ENCODE measurements around the gene MYO5B. TPM values are rescaled to one million over a fixed set of nuclear protein-coding genes. Genes with fewer than 3 reads are reported as not detected.

Gene MYO5B
- total RNA-seq, 5 donors from 2014 or later (not counting 1 experiment from before 2014, with no cell fraction given) = 0.09 to 0.72 (median 0.50) TPM; not detected in 2

DNA sequence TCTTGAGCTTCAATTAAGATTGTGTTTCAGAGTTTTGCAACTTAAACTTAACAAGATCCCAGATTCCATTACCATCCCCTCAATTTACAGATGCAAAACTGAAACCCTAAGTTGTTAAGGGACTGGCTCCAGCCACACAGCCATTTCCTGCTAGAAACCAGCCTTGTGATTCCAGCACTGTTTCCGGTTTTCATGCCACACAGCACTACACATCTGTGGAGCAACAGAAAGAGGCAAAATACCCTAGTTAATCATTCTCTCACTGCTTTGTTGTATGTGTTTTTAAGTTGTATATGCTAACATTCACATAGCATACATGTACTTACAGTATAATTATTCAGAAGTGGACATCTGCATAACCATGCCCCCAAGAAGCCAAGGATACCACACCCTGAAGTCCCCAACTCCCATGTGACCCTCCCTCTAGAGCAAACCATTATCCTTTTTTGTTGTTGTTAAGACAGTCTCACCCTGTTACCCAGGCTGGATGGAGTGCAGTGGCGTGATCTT, 87.4 kb downstream of the MYO5B start:
- Mint-ChIP-seq H3K4me3 (no peak overlapping the region), H3K4me1 (no peaks in the 10 kb centered on the region), H3K27ac (no peak overlapping the region), H3K36me3 (no peaks in the 10 kb centered on the region), H3K27me3 (peaks cover 17 to 37% of the 10 kb centered on the region in 2 donors), H3K9me3 (no peaks in the 10 kb centered on the region)
- ATAC-seq (replicated peaks in 1 of 4) = no peak
- no CpG with 5 or more reads among the region's 2 CpGs for WGBS (ENCODE audit: insufficient coverage)
- Histone ChIP-seq H3K4me1 (ENCODE audit: control insufficient read depth in 1 of 2, extremely low read depth in 1 of 2, insufficient read depth in 2 of 2, low read length in 2 of 2) (no peaks in the 10 kb centered on the region), H3K9me3 (no peaks in the 10 kb centered on the region), H3K36me3 (ENCODE audit: control insufficient read depth in 2 of 2, extremely low read depth in 1 of 2, insufficient read depth in 1 of 2, low read length in 1 of 2) (no peaks in the 10 kb centered on the region), H3K4me3 (ENCODE audit: control insufficient read depth in 1 of 2, extremely low read depth in 1 of 2, low read length in 1 of 2) (no peak overlapping the region), H3K27me3 (replicated peaks in 1 of 2; ENCODE audit: control insufficient read depth in 2 of 2, extremely low read depth in 1 of 2, insufficient read depth in 2 of 2, low read length in 1 of 2) (peaks cover 2 to 23% of the 10 kb centered on the region in 2 experiments), H3K27ac (ENCODE audit: low read length) (no peak overlapping the region)
- POLR2A ChIA-PET = no interaction called here
- CTCF ChIA-PET = no interaction called here
- no peak for DNase-seq

DNA sequence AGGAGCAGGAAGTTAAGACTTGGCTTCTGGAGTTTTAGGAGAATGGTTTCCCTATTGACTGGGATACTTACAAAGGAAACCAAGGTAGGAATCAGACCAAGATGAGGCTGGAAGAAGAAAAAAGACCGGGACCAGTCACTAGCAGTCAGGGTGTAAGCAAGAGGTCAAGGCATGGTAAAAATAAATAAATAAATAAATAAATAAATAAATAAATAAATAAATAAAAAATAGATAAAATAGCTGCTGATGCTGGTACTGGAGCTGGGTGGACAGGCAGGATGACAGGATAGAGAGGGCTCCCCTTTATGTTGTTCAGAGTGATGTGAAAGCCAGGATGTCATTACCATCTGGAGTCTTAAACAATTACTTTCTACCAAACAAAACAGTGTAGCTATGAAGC, 89.9 kb downstream of the MYO5B start:
- no peaks in the 10 kb centered on the region for H3K4me1 Mint-ChIP-seq
- H3K36me3 Mint-ChIP-seq = no peaks in the 10 kb centered on the region
- POLR2A ChIA-PET = no interaction called here

DNA sequence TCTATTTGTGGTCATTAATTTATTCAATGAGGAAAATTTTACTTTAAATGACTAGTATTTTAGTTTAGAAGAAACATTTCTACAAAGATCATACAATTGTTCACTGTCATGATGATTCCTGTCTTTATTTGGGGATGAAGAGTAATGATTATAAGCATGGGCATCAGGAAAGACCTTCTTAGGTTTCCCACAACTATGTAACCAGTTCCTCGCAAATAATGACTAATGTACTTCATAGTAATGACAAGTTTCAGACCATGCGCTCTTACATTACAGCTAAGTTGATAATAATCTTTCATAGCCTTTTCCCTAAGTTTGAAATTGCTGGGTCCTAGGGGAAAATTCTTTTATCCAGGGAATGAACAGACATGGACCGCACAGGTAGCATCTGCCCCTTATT, 90.5 kb downstream of the MYO5B start:
- DNase-seq (no peak), ATAC-seq (replicated peaks in 1 of 4) (no peak)
- Histone ChIP-seq H3K4me1 (ENCODE audit: control insufficient read depth in 1 of 2, extremely low read depth in 1 of 2, insufficient read depth in 2 of 2, low read length in 2 of 2) (no peaks in the 10 kb centered on the region), H3K9me3 (no peaks in the 10 kb centered on the region), H3K4me3 (ENCODE audit: control insufficient read depth in 1 of 2, extremely low read depth in 1 of 2, low read length in 1 of 2) (no peak overlapping the region), H3K36me3 (ENCODE audit: control insufficient read depth in 2 of 2, extremely low read depth in 1 of 2, insufficient read depth in 1 of 2, low read length in 1 of 2) (no peaks in the 10 kb centered on the region), H3K27me3 (replicated peaks in 1 of 2; ENCODE audit: control insufficient read depth in 2 of 2, extremely low read depth in 1 of 2, insufficient read depth in 2 of 2, low read length in 1 of 2) (peaks cover 0 to 12% of the 10 kb centered on the region in 2 experiments), H3K27ac (ENCODE audit: low read length) (no peak overlapping the region)
- no CpG with 5 or more reads among the region's 3 CpGs for WGBS (ENCODE audit: insufficient coverage)
- Mint-ChIP-seq H3K4me1 (no peaks in the 10 kb centered on the region), H3K27ac (no peak overlapping the region), H3K4me3 (no peak overlapping the region), H3K9me3 (no peaks in the 10 kb centered on the region), H3K27me3 (peaks cover 18 to 40% of the 10 kb centered on the region in 2 donors), H3K36me3 (no peaks in the 10 kb centered on the region)
- ChIA-PET POLR2A (no interaction called here), CTCF (no interaction called here)

More for the DNA sequence above, 89.9 kb downstream of the MYO5B start:
- no peaks in the 10 kb centered on the region for H3K9me3 Mint-ChIP-seq
- ATAC-seq (replicated peaks in 1 of 4) = no peak
- CTCF ChIA-PET = no interaction called here
- Histone ChIP-seq H3K27me3 (replicated peaks in 1 of 2; ENCODE audit: control insufficient read depth in 2 of 2, extremely low read depth in 1 of 2, insufficient read depth in 2 of 2, low read length in 1 of 2) (peaks cover under 1 to 18% of the 10 kb centered on the region in 2 experiments), H3K27ac (ENCODE audit: low read length) (no peak overlapping the region), H3K36me3 (ENCODE audit: control insufficient read depth in 2 of 2, extremely low read depth in 1 of 2, insufficient read depth in 1 of 2, low read length in 1 of 2) (no peaks in the 10 kb centered on the region), H3K4me3 (ENCODE audit: control insufficient read depth in 1 of 2, extremely low read depth in 1 of 2, low read length in 1 of 2) (no peak overlapping the region), H3K4me1 (ENCODE audit: control insufficient read depth in 1 of 2, extremely low read depth in 1 of 2, insufficient read depth in 2 of 2, low read length in 2 of 2) (no peaks in the 10 kb centered on the region), H3K9me3 (no peaks in the 10 kb centered on the region)
- no CpG with 5 or more reads among the region's 1 CpG for WGBS (ENCODE audit: insufficient coverage)
- H3K27me3 Mint-ChIP-seq = peaks cover 19 to 42% of the 10 kb centered on the region in 2 donors
- H3K27ac Mint-ChIP-seq = no peak overlapping the region
- no peak for DNase-seq
- no peak overlapping the region for H3K4me3 Mint-ChIP-seq

DNA sequence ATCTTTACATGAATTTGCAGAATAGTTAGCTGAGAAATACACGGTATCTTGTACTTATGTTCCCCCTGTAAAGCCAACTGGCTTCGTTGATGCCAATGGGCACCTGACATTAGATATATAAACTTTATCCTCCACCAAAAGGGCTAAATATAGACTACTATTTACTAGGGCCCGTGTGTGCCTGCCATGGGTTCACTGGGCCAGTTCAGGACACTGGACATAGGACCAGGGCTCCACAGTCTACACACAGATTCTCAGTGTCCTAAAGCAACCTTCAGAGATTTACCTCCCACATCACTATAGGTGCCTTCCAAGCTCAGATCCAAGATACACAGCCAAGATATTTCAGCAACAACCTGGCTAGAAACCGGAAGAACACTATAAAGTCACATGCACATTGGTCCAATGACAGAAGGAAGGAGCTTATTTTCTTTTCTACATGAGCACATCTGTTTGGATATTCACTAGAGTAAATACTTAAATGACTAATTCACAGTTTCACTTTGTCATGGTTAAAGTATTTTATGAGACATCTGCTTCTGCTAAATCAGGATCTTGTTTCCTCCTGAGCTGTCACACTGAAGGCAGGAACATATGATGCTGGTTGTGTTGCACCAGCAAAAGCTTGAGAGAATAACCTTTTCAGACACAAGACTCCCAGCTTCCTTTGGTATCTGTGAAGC, 95.1 kb downstream of the MYO5B start:
- DNase-seq (no peak), ATAC-seq (replicated peaks in 1 of 4) (no peak)
- no CpG with 5 or more reads among the region's 4 CpGs for WGBS (ENCODE audit: insufficient coverage)
- Histone ChIP-seq H3K27me3 (replicated peaks in 1 of 2; ENCODE audit: control insufficient read depth in 2 of 2, extremely low read depth in 1 of 2, insufficient read depth in 2 of 2, low read length in 1 of 2) (peaks cover 0 to 9% of the 10 kb centered on the region in 2 experiments), H3K27ac (ENCODE audit: low read length) (no peak overlapping the region), H3K9me3 (no peaks in the 10 kb centered on the region), H3K36me3 (ENCODE audit: control insufficient read depth in 2 of 2, extremely low read depth in 1 of 2, insufficient read depth in 1 of 2, low read length in 1 of 2) (no peaks in the 10 kb centered on the region), H3K4me1 (ENCODE audit: control insufficient read depth in 1 of 2, extremely low read depth in 1 of 2, insufficient read depth in 2 of 2, low read length in 2 of 2) (no peaks in the 10 kb centered on the region), H3K4me3 (ENCODE audit: control insufficient read depth in 1 of 2, extremely low read depth in 1 of 2, low read length in 1 of 2) (no peak overlapping the region)
- no peaks in the 10 kb centered on the region for H3K9me3 Mint-ChIP-seq
- H3K4me1 Mint-ChIP-seq = no peaks in the 10 kb centered on the region
- peaks cover 23 to 44% of the 10 kb centered on the region in 2 donors for H3K27me3 Mint-ChIP-seq
- POLR2A ChIA-PET = no interaction called here
- CTCF ChIA-PET = no interaction called here
- H3K27ac Mint-ChIP-seq = no peak overlapping the region
- no peaks in the 10 kb centered on the region for H3K36me3 Mint-ChIP-seq
- H3K4me3 Mint-ChIP-seq = no peak overlapping the region

DNA sequence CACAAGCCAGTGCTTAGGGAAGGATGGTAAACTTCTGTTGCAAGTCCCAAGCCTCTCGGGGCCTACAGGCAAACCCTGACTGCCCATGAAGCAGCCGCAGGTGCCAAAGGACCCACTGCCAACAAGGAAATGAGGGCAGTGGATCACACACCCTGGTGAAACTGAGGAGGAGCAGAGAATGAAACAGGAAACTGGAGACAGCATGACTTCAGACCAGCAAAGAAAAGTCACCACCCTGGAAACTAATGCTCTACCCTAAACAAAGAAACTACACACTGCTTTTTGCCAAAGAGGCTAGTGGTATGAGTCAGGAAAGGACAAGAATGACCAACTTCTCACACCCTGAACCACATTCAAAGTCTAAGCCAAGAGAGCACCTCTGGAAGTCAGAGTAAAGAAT, 97.2 kb downstream of the MYO5B start:
- Mint-ChIP-seq H3K9me3 (no peaks in the 10 kb centered on the region), H3K36me3 (no peaks in the 10 kb centered on the region), H3K4me1 (no peaks in the 10 kb centered on the region), H3K4me3 (no peak overlapping the region), H3K27me3 (peaks cover 21 to 40% of the 10 kb centered on the region in 2 donors), H3K27ac (no peak overlapping the region)
- peaks cover 0 to 2% of the 10 kb centered on the region in 2 experiments for H3K27me3 ChIP-seq (replicated peaks in 1 of 2; ENCODE audit: control insufficient read depth in 2 of 2, extremely low read depth in 1 of 2, insufficient read depth in 2 of 2, low read length in 1 of 2)
- no peaks in the 10 kb centered on the region for H3K36me3 ChIP-seq (ENCODE audit: control insufficient read depth in 2 of 2, extremely low read depth in 1 of 2, insufficient read depth in 1 of 2, low read length in 1 of 2)
- 52% methylated on average over 2 of the region's 2 CpGs for WGBS (ENCODE audit: insufficient coverage)
- CTCF ChIA-PET = no interaction called here
- POLR2A ChIA-PET = no interaction called here
- H3K4me1 ChIP-seq (ENCODE audit: control insufficient read depth in 1 of 2, extremely low read depth in 1 of 2, insufficient read depth in 2 of 2, low read length in 2 of 2) = no peaks in the 10 kb centered on the region
- no peak overlapping the region for H3K27ac ChIP-seq (ENCODE audit: low read length)
- no peaks in the 10 kb centered on the region for H3K9me3 ChIP-seq
- no peak for DNase-seq
- no peak for ATAC-seq (replicated peaks in 1 of 4)
- no peak overlapping the region for H3K4me3 ChIP-seq (ENCODE audit: control insufficient read depth in 1 of 2, extremely low read depth in 1 of 2, low read length in 1 of 2)

DNA sequence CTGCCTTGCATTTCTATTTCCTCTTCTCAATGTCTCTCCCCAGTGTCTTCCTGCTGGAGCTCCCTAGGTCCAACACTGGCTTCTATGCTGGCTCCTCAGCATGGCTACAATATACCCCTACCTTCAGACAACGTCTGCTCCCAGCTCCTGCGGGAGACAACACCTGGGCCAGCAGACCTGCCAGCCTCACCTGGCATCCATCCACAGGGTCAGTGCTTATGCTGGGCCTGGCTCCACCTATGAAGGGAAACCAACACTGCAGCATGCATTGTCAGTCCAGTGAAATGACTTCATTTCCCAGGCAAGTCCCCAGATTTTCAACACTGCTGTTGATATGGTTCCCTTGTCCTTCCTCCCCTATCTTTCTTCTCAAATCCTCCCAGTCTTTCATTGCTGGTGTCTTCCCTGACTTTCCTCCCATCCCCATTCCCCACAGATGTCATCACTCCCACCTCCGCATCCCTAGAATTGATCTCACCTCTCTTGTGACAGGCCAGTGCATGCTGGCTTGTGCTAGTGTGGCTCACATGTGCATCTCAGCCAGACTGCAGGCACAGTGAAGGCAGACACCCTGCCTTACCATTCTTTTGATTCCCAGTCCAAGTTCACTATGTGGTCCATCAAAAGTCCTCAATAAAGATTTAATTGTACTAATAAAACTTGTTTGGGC, 98.0 kb downstream of the MYO5B start:
- DNase-seq = no peak
- ATAC-seq (replicated peaks in 1 of 4) = no peak
- no peaks in the 10 kb centered on the region for H3K36me3 Mint-ChIP-seq
- H3K4me3 ChIP-seq (ENCODE audit: control insufficient read depth in 1 of 2, extremely low read depth in 1 of 2, low read length in 1 of 2) = no peak overlapping the region
- peaks cover 0 to 3% (median 0%) of the 10 kb centered on the region in 3 donors for H3K4me1 Mint-ChIP-seq
- H3K27ac Mint-ChIP-seq = no peak overlapping the region
- ChIA-PET CTCF (no interaction called here), POLR2A (no interaction called here)
- WGBS (ENCODE audit: insufficient coverage) = 89% methylated on average over 3 of the region's 3 CpGs
- H3K4me3 Mint-ChIP-seq = no peak overlapping the region
- H3K4me1 ChIP-seq (ENCODE audit: control insufficient read depth in 1 of 2, extremely low read depth in 1 of 2, insufficient read depth in 2 of 2, low read length in 2 of 2) = no peaks in the 10 kb centered on the region
- no peaks in the 10 kb centered on the region for H3K9me3 ChIP-seq
- no peak overlapping the region for H3K27ac ChIP-seq (ENCODE audit: low read length)
- H3K36me3 ChIP-seq (ENCODE audit: control insufficient read depth in 2 of 2, extremely low read depth in 1 of 2, insufficient read depth in 1 of 2, low read length in 1 of 2) = no peaks in the 10 kb centered on the region
- H3K27me3 Mint-ChIP-seq = peaks cover 19 to 41% of the 10 kb centered on the region in 2 donors
- H3K9me3 Mint-ChIP-seq = no peaks in the 10 kb centered on the region
- H3K27me3 ChIP-seq (replicated peaks in 1 of 2; ENCODE audit: control insufficient read depth in 2 of 2, extremely low read depth in 1 of 2, insufficient read depth in 2 of 2, low read length in 1 of 2) = no peaks in the 10 kb centered on the region
